Erythroblast (primary cell): ENCODE data around the gene ERVH48-1.

ENCODE experiments used
- GATA1 ChIP-seq: IDR thresholded peaks from 2 replicates; pipeline ENCODE4 v1.6.1; 2011; ENCODE audit warnings: low read depth, mild to moderate bottlenecking, control low read depth, low read length, moderate library complexity
- POLR2A ChIP-seq: IDR thresholded peaks from 2 replicates; pipeline ENCODE4 v1.6.1; 2011; ENCODE audit warnings: mild to moderate bottlenecking, low read length

DNA sequence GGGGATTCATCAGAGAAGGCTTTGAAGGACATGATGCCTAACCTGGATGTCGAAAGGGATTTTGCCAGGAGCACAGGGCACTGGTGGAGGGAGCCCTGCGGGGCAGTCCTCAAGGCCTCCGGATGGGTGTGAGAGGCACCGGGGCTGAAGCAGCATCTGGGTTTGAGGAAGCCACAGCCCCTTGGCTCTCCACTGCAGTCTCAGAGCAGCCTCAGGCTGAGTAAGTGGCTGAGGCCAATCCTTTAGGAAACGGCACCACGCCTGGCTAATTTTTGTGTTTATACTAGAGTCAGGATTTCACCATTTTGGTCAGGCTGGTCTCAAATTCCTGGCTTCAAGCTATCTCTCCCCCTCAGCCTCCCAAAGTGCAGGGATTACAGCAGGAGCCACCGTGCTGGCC, 12.0 kb downstream of the ERVH48-1 start:
- TF ChIP-seq POLR2A: no peak
- no peak for TF ChIP-seq GATA1
